Stimulated activated CD8-positive, alpha-beta memory T cell treated with anti-CD3 and anti-CD28 coated beads, Interleukin-4, amount 100 ng/mL, for 48 hours (primary cell): ENCODE data around the gene PCDHB9.
A peak's percentile ranks its signal among the peaks of the same experiment; 100 is the strongest.
"Not testable (repeated sequence)": the region's sequence is repeated elsewhere in the genome, so short reads cannot be mapped to it uniquely, and the experiment has no call there.

Experiments used
- DNase-seq: peaks from one replicate; pipeline ENCODE4 v3.0.0-alpha.2; 2020

Gene PCDHB9

DNA sequence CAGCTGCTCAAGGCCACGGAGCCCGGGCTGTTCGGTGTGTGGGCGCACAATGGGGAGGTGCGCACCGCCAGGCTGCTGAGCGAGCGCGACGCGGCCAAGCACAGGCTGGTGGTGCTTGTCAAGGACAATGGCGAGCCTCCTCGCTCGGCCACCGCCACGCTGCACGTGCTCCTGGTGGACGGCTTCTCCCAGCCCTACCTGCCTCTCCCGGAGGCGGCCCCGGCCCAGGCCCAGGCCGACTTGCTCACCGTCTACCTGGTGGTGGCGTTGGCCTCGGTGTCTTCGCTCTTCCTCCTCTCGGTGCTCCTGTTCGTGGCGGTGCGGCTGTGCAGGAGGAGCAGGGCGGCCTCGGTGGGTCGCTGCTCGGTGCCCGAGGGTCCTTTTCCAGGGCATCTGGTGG is 2.2 kb downstream of the PCDHB9 start:
- not testable (repeated sequence) for DNase-seq

- DNase-seq: peak; percentile 57
Measured at GRCh38 chr5:141192110-141192725, 5.3 kb downstream of the PCDHB9 start, which contains the start of gene PCDHB10. PCDHB10 (plus strand) TSS chr5:141192353; CDS start chr5:141192553, 200 bp downstream.

GRCh38 chr5:141194332-141194731 is 7.4 kb downstream of the PCDHB9 start:
- not testable (repeated sequence) for DNase-seq

- no peak for DNase-seq
Measured at GRCh38 chr5:141196363-141196762, 9.4 kb downstream of the PCDHB9 start.

DNA sequence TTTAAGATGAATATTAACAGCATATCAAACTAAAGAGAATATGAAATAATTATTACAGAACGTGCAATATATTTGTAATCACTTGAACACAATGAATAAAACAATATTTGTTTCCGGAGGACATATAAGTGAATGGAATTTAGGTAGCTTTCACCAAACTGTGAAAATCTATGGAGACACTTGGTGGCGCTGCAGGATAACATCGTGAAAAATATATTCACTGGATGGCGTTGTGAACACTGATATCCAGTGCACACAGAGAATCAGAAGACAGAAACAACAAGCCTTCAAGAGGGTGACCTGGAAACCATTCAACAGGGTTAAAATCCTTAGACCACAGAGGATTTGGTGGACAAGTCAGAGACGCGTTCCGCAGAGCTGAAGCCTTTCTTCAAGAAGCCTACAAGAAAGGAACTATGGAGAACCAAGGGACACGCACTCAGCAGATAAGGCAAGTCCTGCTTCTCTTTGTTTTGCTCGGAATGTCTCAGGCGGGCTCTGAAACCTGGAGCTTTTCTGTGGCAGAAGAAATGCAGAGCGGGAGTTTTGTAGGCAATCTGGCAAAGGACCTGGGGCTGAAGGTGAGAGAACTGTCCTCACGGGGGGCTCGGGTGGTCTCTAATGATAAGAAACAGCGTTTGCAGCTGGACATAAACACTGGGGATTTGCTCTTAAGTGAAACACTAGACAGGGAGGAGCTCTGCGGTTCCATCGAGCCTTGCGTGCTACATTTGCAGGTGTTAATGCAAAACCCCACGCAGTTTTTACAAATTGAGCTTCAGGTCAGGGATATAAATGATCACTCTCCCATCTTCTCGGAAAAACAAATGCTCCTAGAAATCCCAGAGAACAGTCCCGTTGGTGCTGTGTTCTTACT is 12.6 kb downstream of the PCDHB9 start, which contains the start of gene PCDHB11:
PCDHB11 (plus strand) TSS at position 269 of the 877 bp plus-strand sequence; CDS start at position 417, 148 bp downstream.
- no peak for DNase-seq

GRCh38 chr5:141201126-141201525 is 14.2 kb downstream of the PCDHB9 start:
- DNase-seq: not testable (repeated sequence)

DNA sequence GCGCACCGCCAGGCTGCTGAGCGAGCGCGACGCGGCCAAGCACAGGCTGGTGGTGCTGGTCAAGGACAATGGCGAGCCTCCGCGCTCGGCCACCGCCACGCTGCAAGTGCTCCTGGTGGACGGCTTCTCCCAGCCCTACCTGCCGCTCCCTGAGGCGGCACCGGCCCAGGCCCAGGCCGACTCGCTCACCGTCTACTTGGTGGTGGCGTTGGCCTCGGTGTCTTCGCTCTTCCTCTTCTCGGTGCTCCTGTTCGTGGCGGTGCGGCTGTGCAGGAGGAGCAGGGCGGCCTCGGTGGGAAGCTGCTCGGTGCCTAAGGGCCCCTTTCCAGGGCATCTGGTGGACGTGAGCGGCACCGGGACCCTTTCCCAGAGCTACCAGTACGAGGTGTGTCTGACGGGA is 14.7 kb downstream of the PCDHB9 start:
- DNase-seq: not testable (repeated sequence)

GRCh38 chr5:141208478-141208877 is 21.5 kb downstream of the PCDHB9 start, which contains the start of gene PCDHB12:
PCDHB12 (plus strand) TSS chr5:141208719; CDS start chr5:141208908, 189 bp downstream.
- no peak for DNase-seq

- not testable (repeated sequence) for DNase-seq
Measured at GRCh38 chr5:141210281-141210680, 23.3 kb downstream of the PCDHB9 start.

DNA sequence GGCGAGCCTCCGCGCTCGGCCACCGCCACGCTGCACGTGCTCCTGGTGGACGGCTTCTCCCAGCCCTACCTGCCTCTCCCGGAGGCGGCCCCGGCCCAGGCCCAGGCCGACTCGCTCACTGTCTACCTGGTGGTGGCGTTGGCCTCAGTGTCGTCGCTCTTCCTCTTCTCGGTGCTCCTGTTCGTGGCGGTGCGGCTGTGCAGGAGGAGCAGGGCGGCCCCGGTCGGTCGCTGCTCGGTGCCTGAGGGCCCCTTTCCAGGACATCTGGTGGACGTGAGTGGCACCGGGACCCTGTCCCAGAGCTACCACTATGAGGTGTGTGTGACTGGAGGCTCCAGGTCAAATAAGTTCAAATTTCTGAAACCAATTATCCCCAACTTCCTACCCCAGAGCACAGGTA is 23.9 kb downstream of the PCDHB9 start:
- DNase-seq: not testable (repeated sequence)

GRCh38 chr5:141213656-141214339 is 26.8 kb downstream of the PCDHB9 start, which contains the start of gene PCDHB13:
PCDHB13 (plus strand) TSS chr5:141213919; CDS start chr5:141214124, 205 bp downstream.
- peak; percentile 33 for DNase-seq

GRCh38 chr5:141214583-141214982 is 27.6 kb downstream of the PCDHB9 start:
- not testable (repeated sequence) for DNase-seq

GRCh38 chr5:141215504-141215903 is 28.5 kb downstream of the PCDHB9 start:
- not testable (repeated sequence) for DNase-seq

GRCh38 chr5:141216035-141216434 is 29.1 kb downstream of the PCDHB9 start:
- not testable (repeated sequence) for DNase-seq

- DNase-seq: no peak
Measured at GRCh38 chr5:141223112-141223783, 36.3 kb downstream of the PCDHB9 start, which contains the start of gene PCDHB14. PCDHB14 (plus strand) TSS chr5:141223343; CDS start chr5:141223506, 163 bp downstream.

GRCh38 chr5:141224844-141225243 is 37.9 kb downstream of the PCDHB9 start:
- not testable (repeated sequence) for DNase-seq

DNA sequence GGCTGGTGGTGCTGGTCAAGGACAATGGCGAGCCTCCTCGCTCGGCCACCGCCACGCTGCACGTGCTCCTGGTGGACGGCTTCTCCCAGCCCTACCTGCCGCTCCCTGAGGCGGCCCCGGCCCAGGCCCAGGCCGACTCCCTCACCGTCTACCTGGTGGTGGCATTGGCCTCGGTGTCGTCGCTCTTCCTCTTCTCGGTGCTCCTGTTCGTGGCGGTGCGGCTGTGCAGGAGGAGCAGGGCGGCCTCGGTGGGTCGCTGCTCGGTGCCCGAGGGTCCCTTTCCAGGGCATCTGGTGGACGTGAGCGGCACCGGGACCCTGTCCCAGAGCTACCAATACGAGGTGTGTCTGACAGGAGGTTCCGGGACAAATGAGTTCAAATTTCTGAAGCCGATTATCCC is 38.5 kb downstream of the PCDHB9 start:
- DNase-seq: not testable (repeated sequence)

DNA sequence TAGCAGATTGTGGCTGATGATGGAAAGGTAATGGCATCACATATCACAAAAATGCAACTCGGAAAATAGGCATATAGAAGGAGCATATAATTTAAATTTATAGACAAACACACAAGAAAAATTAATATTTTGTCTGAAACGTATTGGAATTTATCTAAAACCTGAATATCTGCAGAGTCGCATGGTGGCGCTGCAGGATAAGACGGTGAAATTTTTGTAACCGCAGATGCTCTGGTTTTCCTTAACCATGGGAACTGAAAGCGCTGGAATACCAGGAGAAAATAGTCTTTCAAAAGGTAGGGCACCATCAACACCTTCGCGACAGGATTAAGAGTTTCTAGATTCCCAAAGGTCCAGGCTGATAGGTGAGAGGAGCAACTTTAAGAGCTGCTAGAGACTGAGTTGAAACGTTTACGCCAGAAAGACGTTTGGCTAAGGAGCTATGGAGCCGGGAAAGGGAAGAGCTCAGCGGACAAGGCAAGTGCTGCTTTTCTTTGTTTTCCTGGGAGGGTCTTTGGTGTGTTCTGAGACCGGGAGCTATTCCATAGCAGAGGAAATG is 47.2 kb downstream of the PCDHB9 start:
- no peak for DNase-seq

GRCh38 chr5:141235922-141236321 is 49.0 kb downstream of the PCDHB9 start:
- not testable (repeated sequence) for DNase-seq

GRCh38 chr5:141236516-141237313 is 49.8 kb downstream of the PCDHB9 start:
- no peak for DNase-seq
